ENCODE measurements around the gene WIPI1.

- TF ChIP-seq CTCF (IDR thresholded peaks at IDR 0.05) = no peak
- no peak for TF ChIP-seq EP300 (IDR thresholded peaks at IDR 0.05)
- TF ChIP-seq REST (IDR thresholded peaks at IDR 0.05) = no peak
- TF ChIP-seq POLR2A (IDR thresholded peaks at IDR 0.05; ENCODE audit: low read length) = no peak
- no peak for TF ChIP-seq NR3C1 (IDR thresholded peaks at IDR 0.05)
- no peak for TF ChIP-seq RFX5 (IDR thresholded peaks at IDR 0.05)
- no peak for TF ChIP-seq E2F6 (IDR thresholded peaks at IDR 0.05; ENCODE audit: borderline replicate concordance, low read depth)
- no peak for TF ChIP-seq SMC3 (IDR thresholded peaks at IDR 0.05)
- no peak for TF ChIP-seq CEBPB (IDR thresholded peaks at IDR 0.05)
These were observed 65.6 kb downstream of the WIPI1 start for GRCh38 chr17:68391561-68392268.
